ENCODE measurements around the gene TMEM17. TPM values are rescaled to one million over a fixed set of nuclear protein-coding genes. Genes with fewer than 3 reads are reported as not detected.

TMEM17 gene
- total RNA-seq, 2 experiments from 2014 or later: not detected

- CTCF ChIA-PET (ENCODE audit: unreplicated experiment): no interaction called here
- intact Hi-C loops (cut with micrococcal nuclease; ENCODE audit: unreplicated experiment): no loop called here
Observed at GRCh38 chr2:62452701-62453454, 53.1 kb downstream of the TMEM17 start.

GRCh38 chr2:62450716-62451191, 55.2 kb downstream of the TMEM17 start:
- POLR2A ChIA-PET: no interaction called here
- CTCF ChIA-PET (ENCODE audit: unreplicated experiment): no interaction called here

More at GRCh38 chr2:62452701-62453454, 53.1 kb downstream of the TMEM17 start:
- no peaks in the 10 kb centered on the region for H3K79me2 ChIP-seq (ENCODE audit: insufficient read depth, low read depth, low read length)
- H3K9me2 ChIP-seq (ENCODE audit: insufficient read depth, low read length): no peaks in the 10 kb centered on the region
- DNase-seq (ENCODE audit: low spot score): no peak
- no peak overlapping the region for H3K27ac ChIP-seq (ENCODE audit: low read depth, low read length, poor library complexity, severe bottlenecking)
- H3K9me3 ChIP-seq (ENCODE audit: low read length): no peaks in the 10 kb centered on the region
- H2AFZ ChIP-seq (ENCODE audit: low read length): no peak overlapping the region
- H3K36me3 ChIP-seq (ENCODE audit: insufficient read depth, low read length): no peaks in the 10 kb centered on the region
- no TSS peak for BruUV-seq (replicated peaks)
- POLR2A ChIA-PET: interaction anchor here (0.6 kb wide), 1 partner anchor 728 kb away, joined by 3 read pairs; no protein-coding TSS in a partner anchor
- H3K4me1 ChIP-seq (ENCODE audit: insufficient read depth, low read length, poor library complexity, severe bottlenecking): no peaks in the 10 kb centered on the region
- H3K4me2 ChIP-seq (ENCODE audit: low read length): no peak overlapping the region
- no peak overlapping the region for H3K4me3 ChIP-seq (ENCODE audit: low read depth, low read length, poor library complexity, severe bottlenecking)
- no peaks in the 10 kb centered on the region for H4K20me1 ChIP-seq (ENCODE audit: insufficient read depth, low read length)
- TF ChIP-seq EZH2phosphoT487 (IDR thresholded peaks at IDR 0.05; ENCODE audit: borderline replicate concordance, low read depth, low read length) (no peak), CTCF (conservative IDR thresholded peaks at IDR 0.05; ENCODE audit: low read length) (no peak)

More at GRCh38 chr2:62450716-62451191, 55.2 kb downstream of the TMEM17 start:
- no peaks in the 10 kb centered on the region for H3K9me2 ChIP-seq (ENCODE audit: insufficient read depth, low read length)
- no peak overlapping the region for H3K4me2 ChIP-seq (ENCODE audit: low read length)
- H3K79me2 ChIP-seq (ENCODE audit: insufficient read depth, low read depth, low read length): no peaks in the 10 kb centered on the region
- no peaks in the 10 kb centered on the region for H4K20me1 ChIP-seq (ENCODE audit: insufficient read depth, low read length)
- no peaks in the 10 kb centered on the region for H3K9me3 ChIP-seq (ENCODE audit: low read length)
- no peak overlapping the region for H2AFZ ChIP-seq (ENCODE audit: low read length)
- H3K4me3 ChIP-seq (ENCODE audit: low read depth, low read length, poor library complexity, severe bottlenecking): no peak overlapping the region
- no peak for DNase-seq (ENCODE audit: low spot score)
- intact Hi-C loops (cut with micrococcal nuclease; ENCODE audit: unreplicated experiment): no loop called here
- BruUV-seq (replicated peaks): no TSS peak
- no peak overlapping the region for H3K27ac ChIP-seq (ENCODE audit: low read depth, low read length, poor library complexity, severe bottlenecking)
- TF ChIP-seq CTCF (conservative IDR thresholded peaks at IDR 0.05; ENCODE audit: low read length) (no peak), EZH2phosphoT487 (IDR thresholded peaks at IDR 0.05; ENCODE audit: borderline replicate concordance, low read depth, low read length) (no peak)
- no peaks in the 10 kb centered on the region for H3K36me3 ChIP-seq (ENCODE audit: insufficient read depth, low read length)
- no peaks in the 10 kb centered on the region for H3K4me1 ChIP-seq (ENCODE audit: insufficient read depth, low read length, poor library complexity, severe bottlenecking)

Small RNA genes within 50 kb of the gene (small RNA-seq; reads per million reads assigned to genes)
- gene AC107083.1: not detected
- not detected for gene RN7SL18P

Other genes with a start within 250 kb of the TMEM17 start
- gene EHBP1, start 199.5 kb upstream of the TMEM17 start, total RNA-seq (2014; rRNA removed; shearing (Covaris generic)): 26.8 and 33.3 TPM in 2 replicates
- 34.1 and 34.4 TPM in 2 replicates for gene EHBP1, start 199.5 kb upstream of the TMEM17 start, total RNA-seq (2022)